G401 (cell line): ENCODE data around the gene PDPR. TPM values are rescaled to one million over a fixed set of nuclear protein-coding genes. Genes with fewer than 3 reads are reported as not detected.
"Not testable (repeated sequence)": the region's sequence is repeated elsewhere in the genome, so short reads cannot be mapped to it uniquely, and the experiment has no call there.

ENCODE experiments used
- DNase-seq: peaks from one replicate; pipeline ENCODE4 v3.0.0-alpha.2; 2015; ENCODE audit warnings: low spot score
- in situ Hi-C: cut with HindIII; loops from 2 replicates; pipeline ENCODE4 v1.10.0; 2016; ENCODE audit warnings: low sequenced_read_pairs, mixed read lengths
- total RNA-seq: library from RNA; depleted of rRNA; stranded (reverse); fragments of >200 nt; shearing (Covaris generic); gene quantifications from 2 replicates; pipeline ENCODE4 v1.2.3, GENCODE V29; 2014; rRNA removed

The PDPR gene
- 6.6 and 14.9 TPM in 2 replicates for total RNA-seq

GRCh38 chr16:70113982-70114826 lies at the start of gene PDPR:
Gene PDPR, plus strand, starts transcription at chr16:70114332. Its CDS starts 6,161 bp downstream, at chr16:70120493.
- in situ Hi-C loops = not testable (repeated sequence)
- DNase-seq = peak; percentile 85

GRCh38 chr16:70064841-70065370 lies 49.2 kb upstream of the PDPR start:
- DNase-seq = peak; percentile 37

GRCh38 chr16:70065376-70065745 lies 48.8 kb upstream of the PDPR start:
- DNase-seq, in situ Hi-C loops: not testable (repeated sequence)

More at GRCh38 chr16:70064841-70065370, 49.2 kb upstream of the PDPR start:
- in situ Hi-C loops = not testable (repeated sequence)

- peak; percentile 92 for DNase-seq
- in situ Hi-C loops = not testable (repeated sequence)
These were observed 48.1 kb upstream of the PDPR start for GRCh38 chr16:70065746-70066658.

GRCh38 chr16:70066751-70067150 lies 47.4 kb upstream of the PDPR start:
- in situ Hi-C loops, DNase-seq: not testable (repeated sequence)

- DNase-seq, in situ Hi-C loops: not testable (repeated sequence)
These were observed 35.1 kb upstream of the PDPR start for GRCh38 chr16:70079081-70079480.

GRCh38 chr16:70081219-70081618 lies 32.9 kb upstream of the PDPR start:
- DNase-seq = peak; percentile 87
- in situ Hi-C loops = not testable (repeated sequence)

- in situ Hi-C loops, DNase-seq: not testable (repeated sequence)
These were observed 30.2 kb upstream of the PDPR start for GRCh38 chr16:70083931-70084330.

- in situ Hi-C loops, DNase-seq: not testable (repeated sequence)
These were observed 26.0 kb upstream of the PDPR start for GRCh38 chr16:70088160-70088559.

GRCh38 chr16:70088877-70089276 lies 25.3 kb upstream of the PDPR start:
- in situ Hi-C loops, DNase-seq: not testable (repeated sequence)

GRCh38 chr16:70089289-70089688 lies 24.8 kb upstream of the PDPR start:
- in situ Hi-C loops, DNase-seq: not testable (repeated sequence)

- in situ Hi-C loops = not testable (repeated sequence)
- DNase-seq = peak; percentile 83
These were observed 23.0 kb upstream of the PDPR start for GRCh38 chr16:70091104-70091503.

- in situ Hi-C loops, DNase-seq: not testable (repeated sequence)
These were observed 20.0 kb upstream of the PDPR start for GRCh38 chr16:70094096-70094495.

- in situ Hi-C loops, DNase-seq: not testable (repeated sequence)
These were observed 4.4 kb upstream of the PDPR start for GRCh38 chr16:70109583-70110279.

- in situ Hi-C loops, DNase-seq: not testable (repeated sequence)
These were observed 2.0 kb upstream of the PDPR start for GRCh38 chr16:70112162-70112561.

GRCh38 chr16:70113599-70113981 lies 542 bp upstream of the PDPR start:
- DNase-seq, in situ Hi-C loops: not testable (repeated sequence)

GRCh38 chr16:70118354-70118753 lies 4.2 kb downstream of the PDPR start:
- in situ Hi-C loops, DNase-seq: not testable (repeated sequence)

- in situ Hi-C loops, DNase-seq: not testable (repeated sequence)
These were observed 4.6 kb downstream of the PDPR start for GRCh38 chr16:70118776-70119175.

GRCh38 chr16:70120398-70120797 lies 6.3 kb downstream of the PDPR start:
- in situ Hi-C loops, DNase-seq: not testable (repeated sequence)
